DND-41 (cell line): ENCODE measurements around the gene XIRP2.

Experiments
- EZH2 ChIP-seq: IDR thresholded peaks from 3 replicates; pipeline ENCODE4 v1.6.1; 2012; ENCODE audit warnings: borderline replicate concordance, low read depth, mild to moderate bottlenecking, moderate library complexity, low read length, inconsistent platforms; ENCODE audit not compliant: severe bottlenecking
- TF ChIP-seq, protein P1 (sequence below): IDR thresholded peaks from 2 replicates; pipeline ENCODE4 v1.5.1; 2012; ENCODE audit warnings: borderline replicate concordance, low read length, moderate library complexity, mild to moderate bottlenecking; ENCODE audit not compliant: poor library complexity, severe bottlenecking; ENCODE audit errors: extremely low read depth

- TF ChIP-seq, protein P1, sequence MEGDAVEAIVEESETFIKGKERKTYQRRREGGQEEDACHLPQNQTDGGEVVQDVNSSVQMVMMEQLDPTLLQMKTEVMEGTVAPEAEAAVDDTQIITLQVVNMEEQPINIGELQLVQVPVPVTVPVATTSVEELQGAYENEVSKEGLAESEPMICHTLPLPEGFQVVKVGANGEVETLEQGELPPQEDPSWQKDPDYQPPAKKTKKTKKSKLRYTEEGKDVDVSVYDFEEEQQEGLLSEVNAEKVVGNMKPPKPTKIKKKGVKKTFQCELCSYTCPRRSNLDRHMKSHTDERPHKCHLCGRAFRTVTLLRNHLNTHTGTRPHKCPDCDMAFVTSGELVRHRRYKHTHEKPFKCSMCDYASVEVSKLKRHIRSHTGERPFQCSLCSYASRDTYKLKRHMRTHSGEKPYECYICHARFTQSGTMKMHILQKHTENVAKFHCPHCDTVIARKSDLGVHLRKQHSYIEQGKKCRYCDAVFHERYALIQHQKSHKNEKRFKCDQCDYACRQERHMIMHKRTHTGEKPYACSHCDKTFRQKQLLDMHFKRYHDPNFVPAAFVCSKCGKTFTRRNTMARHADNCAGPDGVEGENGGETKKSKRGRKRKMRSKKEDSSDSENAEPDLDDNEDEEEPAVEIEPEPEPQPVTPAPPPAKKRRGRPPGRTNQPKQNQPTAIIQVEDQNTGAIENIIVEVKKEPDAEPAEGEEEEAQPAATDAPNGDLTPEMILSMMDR: no peak
- TF ChIP-seq EZH2: no peak
Observed at GRCh38 chr2:166957686-166958085, 69.4 kb downstream of the XIRP2 start.
